Breast epithelium (tissue), 4 donors: ENCODE data around the gene CISTR. TPM values are rescaled to one million over a fixed set of nuclear protein-coding genes. Genes with fewer than 3 reads are reported as not detected.
A peak's percentile ranks its signal among the peaks of the same experiment; 100 is the strongest.

ENCODE experiments used
- DNase-seq, 2 donors: peaks; one replicate each; pipeline ENCODE4 v3.0.0-alpha.2; 2019; ENCODE audit warnings: low spot score in 2 of 2
- H3K27ac ChIP-seq, 2 donors: fragments of 200-600 bp; sonication (generic) in 1 of 2; one replicate each; pipeline ENCODE4 v1.5.1; 2016 to 2019; ENCODE audit warnings: mild to moderate bottlenecking in 1 of 2
- H3K27me3 ChIP-seq, 2 donors: fragments of 200-600 bp; sonication (generic) in 1 of 2; one replicate each; pipeline versions ENCODE4 v1.5.1 to v1.6.0; 2017 to 2019; ENCODE audit warnings: control low read depth in 1 of 2, mild to moderate bottlenecking in 1 of 2
- H3K36me3 ChIP-seq: fragments of 200-600 bp; one replicate; pipeline ENCODE4 v1.5.1; 2019
- H3K4me1 ChIP-seq, 2 donors: fragments of 200-600 bp; sonication (generic); one replicate each; pipeline ENCODE4 v1.5.1; 2016 to 2019; ENCODE audit warnings: control low read depth in 1 of 2
- H3K4me3 ChIP-seq, 3 donors: fragments of 200-600 bp; sonication (generic); 1 replicate in 2 of 3; 2 replicates in 1 of 3; pipeline ENCODE4 v1.5.1; 2016 to 2019; ENCODE audit warnings: mild to moderate bottlenecking in 3 of 3, moderate library complexity in 2 of 3
- H3K9me3 ChIP-seq, 2 donors: fragments of 200-600 bp; sonication (generic) in 1 of 2; one replicate each; pipeline ENCODE4 v1.5.1; 2016 to 2019; ENCODE audit warnings: control low read depth in 1 of 2
- POLR2A ChIP-seq: fragments of 450-650 bp; IDR thresholded peaks from one replicate; pipeline ENCODE4 v1.6.1; 2016; ENCODE audit warnings: antibody characterized with exemption, mild to moderate bottlenecking, moderate library complexity
- POLR2AphosphoS5 ChIP-seq, 3 donors: sonication (generic); formaldehyde crosslinking; IDR thresholded peaks; one replicate each; pipeline ENCODE4 v1.6.1; 2017; ENCODE audit warnings: antibody characterized with exemption in 3 of 3
- intact Hi-C: fragments of 100-400 bp; cut with DNase I; formaldehyde crosslinking; loops from one replicate; pipeline ENCODE4 v1.15.1; 2023; ENCODE audit warnings: low total_unique reads
- total RNA-seq, 3 donors: library from RNA; depleted of rRNA; stranded (reverse); fragments of >200 nt; gene quantifications; one replicate each; pipeline ENCODE4 v1.1.0, GENCODE V29; 2016
- TF ChIP-seq, protein P1 (sequence below), 3 donors: fragments of 450-650 bp; IDR thresholded peaks; one replicate each; pipeline ENCODE4 v1.5.1; 2016 to 2017; ENCODE audit warnings: antibody characterized with exemption in 3 of 3, mild to moderate bottlenecking in 3 of 3, moderate library complexity in 3 of 3

Gene CISTR
- total RNA-seq, 3 donors from 2014 or later: not detected

DNA sequence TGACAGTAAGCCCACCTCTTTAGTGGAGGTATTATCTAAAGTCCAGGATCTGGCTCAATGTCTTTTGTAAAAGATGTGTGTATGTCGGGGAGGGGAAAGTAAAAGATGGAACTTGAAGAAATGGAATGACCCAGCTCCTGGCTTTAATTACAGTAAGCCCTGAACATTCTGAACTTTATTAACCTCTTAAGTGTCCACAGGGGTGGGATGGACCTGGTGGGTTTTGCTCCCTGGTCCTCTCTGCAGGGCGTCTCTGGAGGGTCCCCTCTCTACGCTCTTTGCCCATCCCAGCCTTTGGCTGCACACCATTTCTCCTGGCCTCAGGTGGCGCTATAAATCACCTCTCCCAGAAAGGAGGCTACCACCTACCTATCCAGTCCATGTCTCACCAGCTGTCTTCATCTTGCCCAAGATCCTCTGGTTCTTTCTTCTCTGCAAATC lies 3.7 kb upstream of the CISTR start:
- no peaks in the 10 kb centered on the region for H3K36me3 ChIP-seq
- peaks cover 0 to 9% of the 10 kb centered on the region in 2 donors for H3K4me1 ChIP-seq
- H3K9me3 ChIP-seq: no peaks in the 10 kb centered on the region
- DNase-seq: no peak
- TF ChIP-seq POLR2A (no peak), POLR2AphosphoS5 (IDR thresholded peaks at IDR 0.05) (no peak)
- TF ChIP-seq, protein P1, sequence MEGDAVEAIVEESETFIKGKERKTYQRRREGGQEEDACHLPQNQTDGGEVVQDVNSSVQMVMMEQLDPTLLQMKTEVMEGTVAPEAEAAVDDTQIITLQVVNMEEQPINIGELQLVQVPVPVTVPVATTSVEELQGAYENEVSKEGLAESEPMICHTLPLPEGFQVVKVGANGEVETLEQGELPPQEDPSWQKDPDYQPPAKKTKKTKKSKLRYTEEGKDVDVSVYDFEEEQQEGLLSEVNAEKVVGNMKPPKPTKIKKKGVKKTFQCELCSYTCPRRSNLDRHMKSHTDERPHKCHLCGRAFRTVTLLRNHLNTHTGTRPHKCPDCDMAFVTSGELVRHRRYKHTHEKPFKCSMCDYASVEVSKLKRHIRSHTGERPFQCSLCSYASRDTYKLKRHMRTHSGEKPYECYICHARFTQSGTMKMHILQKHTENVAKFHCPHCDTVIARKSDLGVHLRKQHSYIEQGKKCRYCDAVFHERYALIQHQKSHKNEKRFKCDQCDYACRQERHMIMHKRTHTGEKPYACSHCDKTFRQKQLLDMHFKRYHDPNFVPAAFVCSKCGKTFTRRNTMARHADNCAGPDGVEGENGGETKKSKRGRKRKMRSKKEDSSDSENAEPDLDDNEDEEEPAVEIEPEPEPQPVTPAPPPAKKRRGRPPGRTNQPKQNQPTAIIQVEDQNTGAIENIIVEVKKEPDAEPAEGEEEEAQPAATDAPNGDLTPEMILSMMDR (IDR thresholded peaks at IDR 0.05): no peak
- H3K4me3 ChIP-seq: no peak overlapping the region
- intact Hi-C loops: no loop called here
- no peak overlapping the region for H3K27ac ChIP-seq
- H3K27me3 ChIP-seq: peaks cover 0 to 13% of the 10 kb centered on the region in 2 donors

DNA sequence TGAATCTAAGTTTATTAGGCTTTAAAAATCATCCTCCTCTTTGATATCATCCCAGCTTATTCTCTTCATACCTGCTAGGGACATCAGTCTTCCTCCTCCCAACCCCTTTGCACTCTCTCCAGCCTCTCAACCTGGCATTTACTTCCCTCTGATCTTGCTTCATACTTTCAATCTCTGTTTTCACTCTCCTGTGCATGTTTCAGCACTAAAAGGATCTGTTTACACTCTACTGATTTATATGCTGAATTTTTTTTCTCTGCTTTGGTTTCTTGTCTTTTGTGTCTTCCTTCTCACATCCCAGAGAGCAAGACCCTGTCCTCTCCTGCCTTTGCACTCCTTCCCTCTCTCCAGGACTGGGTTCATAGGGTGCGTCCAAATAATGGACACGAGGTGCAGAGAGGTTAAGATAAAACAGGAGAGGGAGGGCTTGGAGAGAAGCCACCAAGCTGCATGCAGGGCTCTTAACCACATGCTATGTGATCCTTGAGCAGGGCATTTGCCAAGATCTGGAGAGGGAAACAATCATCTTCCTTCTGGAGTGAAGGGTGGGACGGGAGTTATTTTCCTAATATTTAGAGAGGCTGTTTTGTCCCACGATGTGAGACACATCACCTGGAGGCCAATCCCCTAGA lies 3.0 kb upstream of the CISTR start:
- intact Hi-C loops: no loop called here
- no peaks in the 10 kb centered on the region for H3K9me3 ChIP-seq
- no peak overlapping the region for H3K27ac ChIP-seq
- H3K27me3 ChIP-seq: peaks cover 0 to 12% of the 10 kb centered on the region in 2 donors
- H3K36me3 ChIP-seq: no peaks in the 10 kb centered on the region
- H3K4me1 ChIP-seq: peaks cover 0 to 10% of the 10 kb centered on the region in 2 donors
- TF ChIP-seq POLR2AphosphoS5 (IDR thresholded peaks at IDR 0.05): no peak
- TF ChIP-seq, protein P1 (IDR thresholded peaks at IDR 0.05): no peak
- no peak for DNase-seq
- H3K4me3 ChIP-seq: no peak overlapping the region

DNA sequence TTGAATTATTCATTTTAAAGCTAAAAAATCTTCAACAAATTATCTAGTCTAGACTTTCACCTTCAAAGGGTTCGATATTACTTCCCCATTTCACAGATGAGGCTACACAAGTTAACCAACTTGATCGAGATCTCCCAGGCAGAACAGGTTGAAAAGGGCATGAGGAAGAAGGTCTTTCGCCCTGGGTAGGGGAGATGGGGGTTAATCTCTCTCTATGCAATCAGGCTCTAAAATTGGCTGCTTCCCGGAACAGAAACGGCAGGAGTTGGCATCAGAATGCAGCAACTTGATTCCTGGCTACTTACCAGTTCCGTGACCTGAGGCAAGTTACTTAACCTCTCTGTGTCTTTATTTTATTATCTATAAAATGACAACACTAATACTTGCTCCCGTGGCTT lies 2.4 kb upstream of the CISTR start:
- no peak for DNase-seq
- intact Hi-C loops: no loop called here
- H3K36me3 ChIP-seq: no peaks in the 10 kb centered on the region
- peaks cover 0 to 10% of the 10 kb centered on the region in 2 donors for H3K4me1 ChIP-seq
- no peaks in the 10 kb centered on the region for H3K9me3 ChIP-seq
- peaks cover 0 to 7% of the 10 kb centered on the region in 2 donors for H3K27me3 ChIP-seq
- no peak overlapping the region for H3K27ac ChIP-seq
- no peak overlapping the region for H3K4me3 ChIP-seq
- TF ChIP-seq, protein P1 (IDR thresholded peaks at IDR 0.05): no peak
- TF ChIP-seq POLR2A (no peak), POLR2AphosphoS5 (IDR thresholded peaks at IDR 0.05) (no peak)

DNA sequence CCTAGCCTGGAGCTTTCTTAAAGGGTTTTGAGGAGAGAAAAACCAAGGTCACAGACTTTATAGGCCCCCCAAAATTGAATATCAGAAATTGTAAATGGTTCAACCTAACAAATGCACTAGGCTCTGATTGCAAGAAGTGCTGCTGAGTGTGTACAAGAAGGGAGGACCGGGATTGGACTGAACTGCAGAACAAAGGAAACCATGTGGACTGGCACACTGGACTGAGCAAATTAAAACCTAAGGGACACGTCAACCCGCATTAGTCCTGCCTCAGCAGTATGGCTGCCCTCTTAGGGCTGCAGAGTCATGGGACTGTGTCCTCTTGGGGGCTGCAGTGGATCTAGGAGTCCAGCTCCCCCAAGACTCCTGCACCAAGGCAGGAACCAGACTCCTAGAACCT lies 842 bp upstream of the CISTR start:
- Histone ChIP-seq H3K27me3 (peaks cover 0 to 8% of the 10 kb centered on the region in 2 donors), H3K4me1 (peaks cover 0 to 10% of the 10 kb centered on the region in 2 donors), H3K9me3 (no peaks in the 10 kb centered on the region), H3K4me3 (no peak overlapping the region), H3K36me3 (no peaks in the 10 kb centered on the region), H3K27ac (no peak overlapping the region)
- intact Hi-C loops: no loop called here
- TF ChIP-seq POLR2AphosphoS5 (IDR thresholded peaks at IDR 0.05) (no peak), POLR2A (no peak)
- TF ChIP-seq, protein P1 (IDR thresholded peaks at IDR 0.05): no peak
- no peak for DNase-seq

DNA sequence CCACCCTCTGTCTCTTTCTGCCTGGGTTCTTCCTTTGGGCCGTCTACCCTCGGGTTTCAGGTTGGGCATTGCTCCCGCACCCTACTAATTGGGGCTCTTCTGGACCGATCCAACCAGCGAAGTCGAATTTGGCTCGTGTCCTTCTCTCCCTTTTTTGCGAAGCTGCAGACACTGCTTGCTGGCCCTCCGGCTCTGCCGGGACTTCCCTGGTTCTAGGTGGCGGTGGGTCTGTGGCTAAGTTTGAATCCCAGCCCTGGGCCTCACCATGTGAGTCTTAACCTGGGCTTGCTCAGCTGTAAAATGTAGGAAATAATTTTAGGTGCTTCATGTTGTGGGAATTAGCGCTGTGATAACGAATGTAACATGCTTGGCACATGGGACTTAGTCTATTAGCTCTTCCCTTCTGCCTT lies 418 bp upstream of the CISTR start:
- H3K36me3 ChIP-seq: no peaks in the 10 kb centered on the region
- peaks cover 0 to 8% of the 10 kb centered on the region in 2 donors for H3K4me1 ChIP-seq
- peak overlapping the region; percentile 12 to 52 for H3K27ac ChIP-seq
- no peak for DNase-seq
- H3K9me3 ChIP-seq: no peaks in the 10 kb centered on the region
- intact Hi-C loops: no loop called here
- peak overlapping the region in 2 of 3 donors; percentile 64 to 85 for H3K4me3 ChIP-seq
- TF ChIP-seq, protein P1 (IDR thresholded peaks at IDR 0.05): no peak
- TF ChIP-seq POLR2AphosphoS5 (IDR thresholded peaks at IDR 0.05) (no peak), POLR2A (no peak)
- peaks cover 0 to 8% of the 10 kb centered on the region in 2 donors for H3K27me3 ChIP-seq
